H1 (cell line): ENCODE data around the gene ZNF415. TPM values are rescaled to one million over a fixed set of nuclear protein-coding genes. Genes with fewer than 3 reads are reported as not detected.

Source experiments
- CTCF ChIA-PET: fragments of 300-600 bp; sonication (Branson Sonifier 250); formaldehyde crosslinking; loops from one replicate; lab custom pipeline; 2021; ENCODE audit not compliant: partially characterized antibody; lab: Charles Lee
- POLR2A ChIA-PET: fragments of 300-600 bp; sonication (Branson Sonifier 250); formaldehyde crosslinking; loops from one replicate; lab custom pipeline; 2021; ENCODE audit warnings: inconsistent platforms; ENCODE audit not compliant: partially characterized antibody; lab: Charles Lee
- DNase-seq, 2 experiments: peaks; one replicate each; pipeline versions ENCODE4 v3.0.0 to v3.0.0-alpha.2; 2010 to 2022; ENCODE audit warnings: low spot score in 2 of 2, low read depth in 1 of 2, mixed read lengths in 1 of 2
- FAIRE-seq: peaks from 2 replicates; lab custom pipeline; 2011; peaks lifted over from hg19 to GRCh38; lab: Jason Lieb, UNC
- H2AFZ ChIP-seq: 2 replicates; pipeline ENCODE4 v1.8.1; 2012; ENCODE audit warnings: low read length, inconsistent platforms
- H2AK5ac ChIP-seq: 2 replicates; pipeline ENCODE4 v1.6.1; 2013; ENCODE audit warnings: low read depth, low read length
- H2BK120ac ChIP-seq: replicated peaks from 2 replicates; pipeline ENCODE3; 2013; ENCODE audit warnings: low read depth, low read length, inconsistent platforms
- H2BK12ac ChIP-seq: 2 replicates; pipeline ENCODE4 v1.6.1; 2013; ENCODE audit warnings: low read depth, low read length
- H2BK15ac ChIP-seq: 2 replicates; pipeline ENCODE4 v1.6.1; 2013; ENCODE audit warnings: low read length
- H2BK20ac ChIP-seq: 2 replicates; pipeline ENCODE4 v1.6.1; 2013; ENCODE audit warnings: low read length
- H2BK5ac ChIP-seq: 2 replicates; pipeline ENCODE4 v1.6.1; 2013; ENCODE audit warnings: low read depth, low read length
- H3K14ac ChIP-seq: 2 replicates; pipeline ENCODE4 v1.6.1; 2013; ENCODE audit warnings: inconsistent platforms; ENCODE audit not compliant: insufficient read length
- H3K18ac ChIP-seq: 2 replicates; pipeline ENCODE4 v1.6.1; 2013; ENCODE audit warnings: low read length; ENCODE audit errors: extremely low read depth
- H3K23ac ChIP-seq: 2 replicates; pipeline ENCODE4 v1.6.1; 2013; ENCODE audit warnings: inconsistent platforms; ENCODE audit not compliant: insufficient read length
- H3K23me2 ChIP-seq: 2 replicates; pipeline ENCODE4 v1.6.1; 2013; ENCODE audit warnings: low read depth, low read length
- H3K27ac ChIP-seq: 2 replicates; pipeline ENCODE4 v1.6.1; 2011; ENCODE audit warnings: low read depth, low read length, inconsistent platforms
- H3K27me3 ChIP-seq, 4 experiments: replicated peaks in 1 of 4; 1 replicate in 1 of 4; 2 replicates in 3 of 4; pipeline versions ENCODE4 v1.6.1 to v1.8.1; 2011 to 2013; ENCODE audit warnings: low read length in 3 of 4, mild to moderate bottlenecking in 3 of 4, inconsistent platforms in 2 of 4, mixed read lengths in 2 of 4, moderate library complexity in 1 of 4; ENCODE audit not compliant: control insufficient read depth in 3 of 4, insufficient read depth in 3 of 4; ENCODE audit errors: extremely low read depth in 1 of 4
- H3K36me3 ChIP-seq, 4 experiments: 2 replicates each; pipeline versions ENCODE4 v1.6.1 to v1.8.1; 2011 to 2013; ENCODE audit warnings: mild to moderate bottlenecking in 4 of 4, low read length in 3 of 4, moderate library complexity in 2 of 4, control low read depth in 1 of 4, inconsistent platforms in 1 of 4; ENCODE audit not compliant: insufficient read depth in 4 of 4, control insufficient read depth in 2 of 4
- H3K4ac ChIP-seq: replicated peaks from 2 replicates; pipeline ENCODE3; 2013; ENCODE audit warnings: low read length, low read depth, mixed read lengths, inconsistent platforms; ENCODE audit not compliant: insufficient read length
- H3K4me1 ChIP-seq, 4 experiments: replicated peaks in 1 of 4; 1 replicate in 1 of 4; 2 replicates in 3 of 4; pipeline versions ENCODE4 v1.6.1 to v1.8.1; 2011 to 2013; ENCODE audit warnings: low read length in 3 of 4, inconsistent platforms in 2 of 4, mixed read lengths in 1 of 4; ENCODE audit not compliant: insufficient read depth in 4 of 4, control insufficient read depth in 3 of 4
- H3K4me2 ChIP-seq, 2 experiments: 2 replicates each; pipeline versions ENCODE4 v1.6.1 to v1.8.1; 2011 to 2013; ENCODE audit warnings: low read depth in 2 of 2, low read length in 2 of 2, control low read depth in 1 of 2, inconsistent platforms in 1 of 2, mild to moderate bottlenecking in 1 of 2; ENCODE audit not compliant: insufficient read depth in 1 of 2
- H3K4me3 ChIP-seq, 4 experiments: fragments of 200-600, 300-600 bp in 1 of 4; sonication (generic), shearing (Covaris generic), sonication (Bioruptor Twin) in 1 of 4; 2 replicates each; pipeline versions ENCODE4 v1.5.1 to v1.8.1; 2011 to 2016; ENCODE audit warnings: low read length in 4 of 4, low read depth in 3 of 4, control low read depth in 2 of 4, inconsistent platforms in 2 of 4, mild to moderate bottlenecking in 2 of 4, mixed read lengths in 1 of 4, moderate library complexity in 1 of 4; ENCODE audit not compliant: insufficient read depth in 2 of 4; ENCODE audit errors: extremely low read depth in 1 of 4
- H3K56ac ChIP-seq: replicated peaks from 2 replicates; pipeline ENCODE3; 2013; ENCODE audit warnings: low read depth, mild to moderate bottlenecking, mixed read lengths, low read length, inconsistent platforms; ENCODE audit not compliant: insufficient read length
- H3K79me1 ChIP-seq: 2 replicates; pipeline ENCODE4 v1.6.1; 2013; ENCODE audit warnings: low read depth, low read length, control low read depth
- H3K79me2 ChIP-seq, 2 experiments: 2 replicates each; pipeline versions ENCODE4 v1.6.1 to v1.8.1; 2012 to 2013; ENCODE audit warnings: low read length in 2 of 2, mild to moderate bottlenecking in 2 of 2, inconsistent platforms in 1 of 2; ENCODE audit not compliant: insufficient read depth in 2 of 2, control insufficient read depth in 1 of 2
- H3K9ac ChIP-seq, 4 experiments: replicated peaks in 1 of 4; 1 replicate in 1 of 4; 2 replicates in 3 of 4; pipeline versions ENCODE4 v1.6.1 to v1.8.1; 2011 to 2013; ENCODE audit warnings: low read depth in 3 of 4, low read length in 3 of 4, control low read depth in 2 of 4, mild to moderate bottlenecking in 2 of 4, moderate library complexity in 2 of 4, inconsistent platforms in 1 of 4; ENCODE audit errors: extremely low read depth in 1 of 4
- H3K9me3 ChIP-seq, 2 experiments: 2 replicates each; pipeline versions ENCODE4 v1.6.1 to v1.8.1; 2012 to 2013; ENCODE audit warnings: mild to moderate bottlenecking in 2 of 2, moderate library complexity in 2 of 2, control low read depth in 1 of 2, inconsistent platforms in 1 of 2, low read depth in 1 of 2, low read length in 1 of 2, mixed read lengths in 1 of 2; ENCODE audit not compliant: insufficient read depth in 2 of 2
- H4K20me1 ChIP-seq, 2 experiments: replicated peaks in 1 of 2; 2 replicates each; pipeline versions ENCODE3 to v1.8.1; 2011 to 2013; ENCODE audit warnings: inconsistent platforms in 2 of 2, low read length in 2 of 2, mild to moderate bottlenecking in 1 of 2; ENCODE audit not compliant: insufficient read depth in 2 of 2, control insufficient read depth in 1 of 2
- H4K5ac ChIP-seq: 2 replicates; pipeline ENCODE4 v1.6.1; 2013; ENCODE audit warnings: low read length, low read depth, mixed read lengths, inconsistent platforms; ENCODE audit not compliant: insufficient read length
- H4K8ac ChIP-seq: 2 replicates; pipeline ENCODE4 v1.8.0; 2013; ENCODE audit warnings: mild to moderate bottlenecking, moderate library complexity, low read length, inconsistent platforms; ENCODE audit not compliant: insufficient read depth; ENCODE audit errors: extremely low read depth
- H4K91ac ChIP-seq: replicated peaks from 2 replicates; pipeline ENCODE3; 2013; ENCODE audit warnings: low read length, mixed read lengths, inconsistent platforms; ENCODE audit not compliant: insufficient read length
- ASH2L ChIP-seq: fragments of 200-600, 300-600 bp; sonication (generic); IDR thresholded peaks from one replicate; pipeline ENCODE4 v1.7.1; 2017; ENCODE audit warnings: low read length
- BACH1 ChIP-seq: IDR thresholded peaks from 2 replicates; pipeline ENCODE4 v1.6.1; 2012; ENCODE audit warnings: low read length, improper control_type of control experiment
- CHD2 ChIP-seq: IDR thresholded peaks from 2 replicates; pipeline ENCODE4 v1.6.1; 2012; ENCODE audit warnings: low read length, improper control_type of control experiment
- CTCF ChIP-seq, 3 experiments: IDR thresholded peaks; 1 replicate in 2 of 3; 2 replicates in 1 of 3; pipeline versions ENCODE4 v1.5.1 to v1.6.1; 2011; ENCODE audit warnings: low read length in 3 of 3, mild to moderate bottlenecking in 3 of 3, inconsistent platforms in 2 of 3, low read depth in 1 of 3, moderate library complexity in 1 of 3; ENCODE audit not compliant: insufficient read depth in 1 of 3; ENCODE audit errors: control extremely low read depth in 1 of 3
- GTF2F1 ChIP-seq: IDR thresholded peaks from 2 replicates; pipeline ENCODE4 v1.6.1; 2012; ENCODE audit warnings: low read depth, low read length, improper control_type of control experiment, borderline replicate concordance
- JUN ChIP-seq: IDR thresholded peaks from 2 replicates; pipeline ENCODE4 v1.6.1; 2011; ENCODE audit warnings: low read depth, mild to moderate bottlenecking, improper control_type of control experiment, low read length
- KDM1A ChIP-seq: fragments of 200-600, 300-600 bp; sonication (generic); IDR thresholded peaks from 2 replicates; pipeline ENCODE4 v1.7.1; 2016; ENCODE audit warnings: mild to moderate bottlenecking, low read length, borderline replicate concordance
- KDM4A ChIP-seq: IDR thresholded peaks from one replicate; pipeline ENCODE4 v1.7.1; 2012; ENCODE audit warnings: low read depth, mild to moderate bottlenecking, moderate library complexity, low read length, inconsistent platforms; ENCODE audit not compliant: severe bottlenecking
- POLR2AphosphoS5 ChIP-seq: IDR thresholded peaks from 2 replicates; pipeline ENCODE4 v1.6.1; 2011; ENCODE audit warnings: low read depth, low read length
- RXRA ChIP-seq: IDR thresholded peaks from 2 replicates; pipeline ENCODE4 v1.6.1; 2011; ENCODE audit warnings: low read depth, mild to moderate bottlenecking, low read length, moderate library complexity; ENCODE audit not compliant: insufficient read depth
- SP1 ChIP-seq: IDR thresholded peaks from 2 replicates; pipeline ENCODE4 v1.6.1; 2011; ENCODE audit warnings: low read depth, low read length
- SP4 ChIP-seq: IDR thresholded peaks from 2 replicates; pipeline ENCODE4 v1.6.1; 2012; ENCODE audit warnings: low read length, inconsistent platforms
- WGBS, 2 experiments: shearing (Covaris generic) in 1 of 2; methylation state at CpG; one replicate each; pipeline versions ENCODE4 v1.1.6 to v1.1.7; 2013 to 2015; ENCODE audit warnings: low lambda C conversion rate in 2 of 2, mixed read lengths in 2 of 2, inconsistent platforms in 1 of 2, low coverage in 1 of 2, missing lambda C conversion rate in 1 of 2; ENCODE audit not compliant: insufficient replicate concordance in 2 of 2, insufficient coverage in 1 of 2, insufficient read length in 1 of 2; ENCODE audit errors: extremely low coverage in 1 of 2, missing lambda C conversion rate in 1 of 2; 5-methylcytosine and 5-hydroxymethylcytosine counted together
- polyA plus RNA-seq, 7 experiments: library from polyadenylated mRNA; depleted of rRNA in 3 of 7; stranded (reverse) in 5 of 7; unstranded in 2 of 7; fragments of >200 nt in 5 of 7; fragments of 200-250 nt in 2 of 7; gene quantifications; 1 replicate in 5 of 7; 2 replicates in 1 of 7; 4 replicates in 1 of 7; pipeline versions ENCODE4 v1.2.1 to v1.2.3, GENCODE V29; 2011 to 2013; ENCODE audit warnings: missing spikeins in 2 of 7, mixed read lengths in 2 of 7
- total RNA-seq: library from RNA; stranded (reverse); fragmentation: NEBNext Ultra II Directional; extraction: Animal tissue kit (Norgen Biotek cat#: 25700); gene quantifications from 2 replicates; pipeline ENCODE4 v1.2.1, GENCODE V29; 2021

The ZNF415 gene
- total and polyA plus RNA-seq, 2 of the 8 experiments (the other 6 are each of a cell fraction or from before 2014, with no cell fraction given) = 5.8 to 9.7 TPM

GRCh38 chr19:53076984-53077383 lies 55.7 kb downstream of the ZNF415 start:
- CTCF ChIA-PET = interaction anchor here (0.8 to 3.1 kb wide), 26 partner anchors 8 to 388 kb away, joined by 3 to 17 read pairs (median 4); partner anchors contain the start of gene ERVV-2
- H4K5ac ChIP-seq = no peak overlapping the region
- H2AK5ac ChIP-seq = no peak overlapping the region
- 0 out of 2 replicates have a peak, but pooled peaks cover 2% of the 10 kb centered on the region for H3K23me2 ChIP-seq
- H3K79me1 ChIP-seq = no peaks in the 10 kb centered on the region; the same call in 1 of the 2 replicates
- H3K27me3 ChIP-seq = no peaks in the 10 kb centered on the region
- no peak overlapping the region for H3K56ac ChIP-seq
- POLR2A ChIA-PET = interaction anchor here (0.7 kb wide), 1 partner anchor 17 kb away, joined by 3 read pairs; no protein-coding TSS in a partner anchor
- no peak overlapping the region for H2BK20ac ChIP-seq
- H2BK15ac ChIP-seq = no peak overlapping the region
- no peak overlapping the region for H3K4me3 ChIP-seq
- no peak overlapping the region for H3K9ac ChIP-seq
- no peak overlapping the region for H3K14ac ChIP-seq
- H2BK12ac ChIP-seq = no peak overlapping the region
- H3K79me2 ChIP-seq = peaks cover 0 to 2% of the 10 kb centered on the region in 2 experiments; a peak in 1 of 4 replicates
- no peak overlapping the region for H4K91ac ChIP-seq
- 14% methylated on average over 10 of the region's 10 CpGs; no CpG with 5 or more reads in 1 of the 2 experiments for WGBS, 2 experiments
- FAIRE-seq (peak; percentile 96), DNase-seq (peak; percentile 79 to 89)
- H3K4me2 ChIP-seq = peak overlapping the region in 1 of 2 experiments; percentile 17; a peak in 1 of 4 replicates
- no peak overlapping the region for H2BK5ac ChIP-seq
- no peak overlapping the region for H3K4ac ChIP-seq
- no peak overlapping the region for H2BK120ac ChIP-seq
- H3K23ac ChIP-seq = no peak overlapping the region
- peaks cover 7 to 28% (median 21%) of the 10 kb centered on the region in 4 experiments for H3K36me3 ChIP-seq
- H4K20me1 ChIP-seq = no peaks in the 10 kb centered on the region
- no peaks in the 10 kb centered on the region for H3K9me3 ChIP-seq
- H4K8ac ChIP-seq = no peak overlapping the region
- H2AFZ ChIP-seq = no peak overlapping the region
- H3K27ac ChIP-seq = no peak overlapping the region
- no peak overlapping the region for H3K18ac ChIP-seq
- H3K4me1 ChIP-seq = no peaks in the 10 kb centered on the region
- TF ChIP-seq GTF2F1 = no peak
- TF ChIP-seq CTCF (IDR thresholded peaks at IDR 0.05; ENCODE audit: control extremely low read depth in 1 of 3, insufficient read depth in 1 of 3, low read depth in 1 of 3, low read length in 3 of 3) = peak; percentile 84 to 96 (median 84)
- no peak for TF ChIP-seq POLR2AphosphoS5
- TF ChIP-seq SP4 = no peak
- TF ChIP-seq SP1 = peak; percentile 20; the same call in 1 of the 2 replicates
- TF ChIP-seq KDM4A = no peak
- TF ChIP-seq ASH2L = peak; percentile 51
- no peak for TF ChIP-seq CHD2
- TF ChIP-seq RXRA = no peak
- no peak for TF ChIP-seq BACH1
- no peak for TF ChIP-seq JUN
- peak; percentile 13; the same call in 1 of the 2 replicates for TF ChIP-seq KDM1A
